Neural progenitor cell (in vitro differentiated cells): ENCODE results near the gene GRM8.

Source experiments
- EZH2 ChIP-seq: fragments of 200-600 bp; sonication (generic); IDR thresholded peaks from 2 replicates; pipeline ENCODE4 v1.6.1; 2017; ENCODE audit warnings: antibody characterized with exemption, mild to moderate bottlenecking, moderate library complexity
- EZH2phosphoT487 ChIP-seq: fragments of 200-600 bp; sonication (generic); IDR thresholded peaks from 2 replicates; pipeline ENCODE4 v1.6.1; 2017; ENCODE audit warnings: antibody characterized with exemption
- TF ChIP-seq, protein P1 (sequence below): fragments of 200-600 bp; sonication (generic); IDR thresholded peaks from 2 replicates; pipeline ENCODE4 v1.5.1; 2017; ENCODE audit warnings: antibody characterized with exemption, mild to moderate bottlenecking

DNA sequence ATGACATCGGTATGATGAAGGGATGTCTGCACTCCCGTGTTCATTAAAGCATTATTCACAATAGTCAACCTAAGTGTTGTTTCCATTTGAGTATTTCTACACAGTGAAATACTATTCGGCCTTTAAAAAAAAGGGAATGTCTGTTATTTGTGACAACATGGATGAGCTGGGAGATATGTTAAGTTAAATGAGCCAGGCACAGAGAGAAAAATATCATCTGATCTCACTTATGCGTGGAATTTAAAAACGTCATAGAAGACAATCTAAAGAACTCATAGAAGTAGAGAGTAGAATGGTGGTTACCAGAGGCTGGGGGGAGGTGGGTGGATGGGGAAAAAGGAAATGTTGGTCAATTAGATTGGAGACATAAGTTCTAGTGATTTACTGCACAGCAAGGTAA, 753.3 kb downstream of the GRM8 start:
- TF ChIP-seq, protein P1, sequence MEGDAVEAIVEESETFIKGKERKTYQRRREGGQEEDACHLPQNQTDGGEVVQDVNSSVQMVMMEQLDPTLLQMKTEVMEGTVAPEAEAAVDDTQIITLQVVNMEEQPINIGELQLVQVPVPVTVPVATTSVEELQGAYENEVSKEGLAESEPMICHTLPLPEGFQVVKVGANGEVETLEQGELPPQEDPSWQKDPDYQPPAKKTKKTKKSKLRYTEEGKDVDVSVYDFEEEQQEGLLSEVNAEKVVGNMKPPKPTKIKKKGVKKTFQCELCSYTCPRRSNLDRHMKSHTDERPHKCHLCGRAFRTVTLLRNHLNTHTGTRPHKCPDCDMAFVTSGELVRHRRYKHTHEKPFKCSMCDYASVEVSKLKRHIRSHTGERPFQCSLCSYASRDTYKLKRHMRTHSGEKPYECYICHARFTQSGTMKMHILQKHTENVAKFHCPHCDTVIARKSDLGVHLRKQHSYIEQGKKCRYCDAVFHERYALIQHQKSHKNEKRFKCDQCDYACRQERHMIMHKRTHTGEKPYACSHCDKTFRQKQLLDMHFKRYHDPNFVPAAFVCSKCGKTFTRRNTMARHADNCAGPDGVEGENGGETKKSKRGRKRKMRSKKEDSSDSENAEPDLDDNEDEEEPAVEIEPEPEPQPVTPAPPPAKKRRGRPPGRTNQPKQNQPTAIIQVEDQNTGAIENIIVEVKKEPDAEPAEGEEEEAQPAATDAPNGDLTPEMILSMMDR = no peak
- TF ChIP-seq EZH2phosphoT487 = no peak
- TF ChIP-seq EZH2 = no peak
